Measurements from ENCODE around the gene FAM170B.

DNA sequence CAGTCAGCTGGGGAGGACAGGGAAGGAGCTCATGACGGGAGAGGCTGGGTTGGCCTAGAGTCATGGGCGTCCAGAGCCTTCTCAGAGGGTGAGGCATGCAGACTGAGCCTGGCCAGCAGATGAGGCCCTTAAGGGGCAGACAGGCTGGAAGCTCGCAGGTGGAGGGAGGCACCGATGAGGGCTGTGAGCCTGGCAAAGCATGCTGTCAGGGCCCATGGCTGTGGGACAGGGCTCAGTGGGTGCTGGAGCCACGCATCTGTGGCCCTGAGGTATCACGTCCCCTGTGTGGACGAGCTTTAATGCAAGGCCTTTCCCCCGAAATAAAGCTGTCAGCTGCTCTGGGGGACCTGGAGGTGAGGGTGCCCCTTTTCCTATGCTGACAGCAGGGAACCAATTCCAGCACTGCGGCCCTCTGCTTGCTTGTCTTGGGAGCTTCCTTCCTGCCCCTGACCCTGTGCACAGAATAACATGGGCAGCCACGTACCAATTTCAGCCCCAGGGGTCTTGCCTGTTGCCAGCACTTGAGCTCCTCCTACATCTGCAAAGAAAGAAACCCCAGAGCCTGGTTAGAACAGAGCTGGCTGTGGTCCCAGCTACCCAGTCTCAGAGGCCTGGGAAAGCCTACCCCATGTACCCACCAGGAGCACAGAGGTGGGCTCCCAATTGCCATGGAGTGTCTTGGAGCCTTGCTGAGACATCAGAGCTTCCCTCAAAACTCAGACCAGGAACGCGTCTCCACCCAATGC is 33.8 kb upstream of the FAM170B start:
- TF ChIP-seq EZH2 (IDR thresholded peaks at IDR 0.05; ENCODE audit: low read depth, unreplicated experiment) (no peak), POLR2AphosphoS5 (IDR thresholded peaks at IDR 0.05; ENCODE audit: low read depth) (no peak)
